K562 (cell line): ENCODE data around the gene TRAF1. TPM values are rescaled to one million over a fixed set of nuclear protein-coding genes. Genes with fewer than 3 reads are reported as not detected.

Source experiments
- ATAC-seq: fragments of 200-7000 bp; cut with Tn5 transposase; 3 replicates; pipeline ENCODE4 v1.9.1; 2020; ENCODE audit warnings: moderate library complexity
- BruUV-seq: library from RNA; stranded (reverse); fragments of 400-500 nt; replicated peaks from 2 replicates; lab custom pipeline; 2021; lab: Mats Ljungman, UMichigan
- CTCF ChIA-PET: fragments of 300-600 bp; formaldehyde crosslinking; extraction: SDS; loops from one replicate; lab custom pipeline; 2021; ENCODE audit warnings: low intra/inter-chr PET ratio; lab: Yijun Ruan, JAX
- POLR2A ChIA-PET: fragments of 300-600, 350-650 bp; sonication (Branson Sonifier 250); formaldehyde crosslinking; extraction: SDS; loops from one replicate; lab custom pipeline; 2021; ENCODE audit warnings: antibody characterized with exemption, inconsistent platforms; lab: Yijun Ruan, JAX
- DNase-seq, 4 experiments: peaks; one replicate each; pipeline versions ENCODE4 v3.0.0 to v3.0.0-alpha.2; 2011 to 2018; ENCODE audit warnings: low spot score in 3 of 4, mixed read lengths in 3 of 4; ENCODE audit errors: extremely low read depth in 1 of 4
- FAIRE-seq: peaks from 2 replicates; lab custom pipeline; 2011; peaks lifted over from hg19 to GRCh38; lab: Jason Lieb, UNC
- H2AFZ ChIP-seq: 2 replicates; pipeline ENCODE4 v1.6.0; 2011; ENCODE audit warnings: low read depth, low read length, control low read depth, inconsistent platforms
- H3K27ac ChIP-seq: fragments of 200-600 bp; 3 replicates; pipeline ENCODE4 v1.8.0; 2011; ENCODE audit warnings: low read depth, mild to moderate bottlenecking, control low read depth, inconsistent platforms, low read length, moderate library complexity, mixed read lengths; ENCODE audit errors: extremely low read depth
- H3K27me3 ChIP-seq, 2 experiments: fragments of 300-600 bp in 1 of 2; 2 replicates in 1 of 2; 3 replicates in 1 of 2; pipeline versions ENCODE4 v1.6.0 to v1.8.0; 2011; ENCODE audit warnings: inconsistent platforms in 2 of 2, low read length in 2 of 2, mild to moderate bottlenecking in 1 of 2, mixed read lengths in 1 of 2, moderate library complexity in 1 of 2; ENCODE audit not compliant: control insufficient read depth in 2 of 2, insufficient read depth in 2 of 2
- H3K36me3 ChIP-seq: fragments of 300-600 bp; 3 replicates; pipeline ENCODE4 v1.8.0; 2011; ENCODE audit warnings: mild to moderate bottlenecking, low read length, inconsistent platforms; ENCODE audit not compliant: control insufficient read depth, insufficient read depth
- H3K4me1 ChIP-seq, 2 experiments: fragments of 200-600 bp in 1 of 2; replicated peaks in 1 of 2; 2 replicates in 1 of 2; 3 replicates in 1 of 2; pipeline versions ENCODE4 v1.5.1 to v1.8.0; 2011; ENCODE audit warnings: inconsistent platforms in 2 of 2, low read length in 2 of 2, mild to moderate bottlenecking in 1 of 2, mixed read lengths in 1 of 2, moderate library complexity in 1 of 2; ENCODE audit not compliant: control insufficient read depth in 2 of 2, insufficient read depth in 2 of 2
- H3K4me2 ChIP-seq: 2 replicates; pipeline ENCODE4 v1.6.1; 2011; ENCODE audit warnings: low read length, control low read depth, inconsistent platforms, mixed read lengths; ENCODE audit not compliant: insufficient read depth
- H3K4me3 ChIP-seq: fragments of 200-600 bp; sonication (generic), shearing (Covaris generic); 2 replicates; pipeline ENCODE4 v1.5.1; 2016; ENCODE audit warnings: control low read depth, inconsistent platforms
- H3K79me2 ChIP-seq: fragments of 200-600 bp; 3 replicates; pipeline ENCODE4 v1.8.0; 2011; ENCODE audit warnings: low read length, inconsistent platforms; ENCODE audit not compliant: control insufficient read depth, insufficient read depth
- H3K9ac ChIP-seq, 2 experiments: 2 replicates each; pipeline versions ENCODE4 v1.6.0 to v1.6.1; 2011; ENCODE audit warnings: low read depth in 2 of 2, low read length in 2 of 2, control low read depth in 1 of 2, inconsistent platforms in 1 of 2, mild to moderate bottlenecking in 1 of 2, mixed read lengths in 1 of 2; ENCODE audit not compliant: insufficient read depth in 1 of 2
- H3K9me1 ChIP-seq: one replicate; pipeline ENCODE4 v1.6.0; 2011; ENCODE audit warnings: inconsistent platforms, mild to moderate bottlenecking, low read length, moderate library complexity; ENCODE audit not compliant: control insufficient read depth, insufficient read depth
- H3K9me3 ChIP-seq: replicated peaks from 2 replicates; pipeline ENCODE4 v1.5.1; 2011; ENCODE audit warnings: low read depth, low read length, inconsistent platforms; ENCODE audit not compliant: control insufficient read depth, insufficient read depth
- H4K20me1 ChIP-seq: replicated peaks from 2 replicates; pipeline ENCODE4 v1.6.1; 2011; ENCODE audit warnings: low read length, inconsistent platforms, mixed read lengths; ENCODE audit not compliant: control insufficient read depth, insufficient read depth
- ATF3 ChIP-seq, 2 experiments: fragments of 450-650 bp in 1 of 2; sonication (generic) in 1 of 2; formaldehyde crosslinking in 1 of 2; IDR thresholded peaks in 1 of 2; conservative IDR thresholded peaks in 1 of 2; 2 replicates each; pipeline versions ENCODE4 v1.6.1 to v1.8.1; 2016 to 2023; ENCODE audit warnings: mild to moderate bottlenecking in 2 of 2, moderate library complexity in 2 of 2, inconsistent platforms in 1 of 2, missing genetic modification reagents in 1 of 2
- BHLHE40 ChIP-seq: IDR thresholded peaks from 2 replicates; pipeline ENCODE4 v1.6.1; 2011; ENCODE audit warnings: low read length, improper control_type of control experiment
- BRD4 ChIP-seq: fragments of 200-600 bp; sonication (generic); IDR thresholded peaks from 2 replicates; pipeline ENCODE4 v1.6.1; 2017; ENCODE audit warnings: inconsistent platforms
- CHD2 ChIP-seq: IDR thresholded peaks from 2 replicates; pipeline ENCODE4 v1.6.1; 2011; ENCODE audit warnings: low read depth, low read length
- CTCF ChIP-seq, 3 experiments: IDR thresholded peaks in 2 of 3; conservative IDR thresholded peaks in 1 of 3; 2 replicates each; pipeline ENCODE4 v1.5.1; 2011 to 2012; ENCODE audit warnings: low read length in 3 of 3, mild to moderate bottlenecking in 3 of 3, control low read depth in 2 of 3, improper control_type of control experiment in 1 of 3, inconsistent platforms in 1 of 3, low read depth in 1 of 3, mixed read lengths in 1 of 3, moderate library complexity in 1 of 3; ENCODE audit not compliant: insufficient read depth in 2 of 3
- GTF2F1 ChIP-seq: IDR thresholded peaks from 2 replicates; pipeline ENCODE4 v1.6.1; 2011; ENCODE audit warnings: low read depth, low read length, improper control_type of control experiment
- JUND ChIP-seq, 2 experiments: IDR thresholded peaks; 2 replicates in 1 of 2; 3 replicates in 1 of 2; pipeline ENCODE4 v1.6.1; 2011; ENCODE audit warnings: borderline replicate concordance in 2 of 2, low read depth in 2 of 2, low read length in 2 of 2, improper control_type of control experiment in 1 of 2, missing biosample characterization in 1 of 2, missing genetic modification characterization in 1 of 2, missing genetic modification reagents in 1 of 2
- MAFK ChIP-seq: IDR thresholded peaks from 2 replicates; pipeline ENCODE4 v1.6.1; 2011; ENCODE audit warnings: low read length, improper control_type of control experiment
- RAD21 ChIP-seq, 2 experiments: fragments of 250-450 bp in 1 of 2; fragments of 450-650 bp in 1 of 2; sonication (Bioruptor Pico) in 1 of 2; formaldehyde crosslinking in 1 of 2; IDR thresholded peaks in 1 of 2; conservative IDR thresholded peaks in 1 of 2; 2 replicates each; pipeline versions ENCODE4 v1.4.0 to v1.8.0; 2020 to 2022; ENCODE audit warnings: mild to moderate bottlenecking in 2 of 2, moderate library complexity in 1 of 2
- RCOR1 ChIP-seq, 2 experiments: IDR thresholded peaks; 2 replicates each; pipeline ENCODE4 v1.6.1; 2012; ENCODE audit warnings: low read depth in 2 of 2, low read length in 2 of 2, borderline replicate concordance in 1 of 2, improper control_type of control experiment in 1 of 2
- SMC3 ChIP-seq: conservative IDR thresholded peaks from 2 replicates; pipeline ENCODE4 v1.6.1; 2011; ENCODE audit warnings: low read depth, low read length, improper control_type of control experiment; ENCODE audit not compliant: insufficient read depth
- ZNF354B ChIP-seq: fragments of 250-450 bp; sonication (Bioruptor Pico); IDR thresholded peaks from 2 replicates; pipeline ENCODE4 v1.4.0; 2020
- ZNF384 ChIP-seq: IDR thresholded peaks from 2 replicates; pipeline ENCODE4 v1.6.1; 2012; ENCODE audit warnings: low read depth, low read length, improper control_type of control experiment
- WGBS: fragments of 100-300 bp; shearing (Covaris generic); methylation state at CpG from one replicate; pipeline ENCODE4 v1.1.6; 2016; ENCODE audit warnings: low coverage, mixed read lengths; ENCODE audit not compliant: insufficient coverage; ENCODE audit errors: missing lambda C conversion rate; 5-methylcytosine and 5-hydroxymethylcytosine counted together
- in situ Hi-C: fragments of 300-500 bp; cut with MboI; formaldehyde crosslinking; loops from 4 replicates; pipeline ENCODE4 v1.15.0; 2018; ENCODE audit warnings: inconsistent platforms, mixed read lengths
- intact Hi-C: fragments of 100-400 bp; cut with micrococcal nuclease; formaldehyde crosslinking; loops from 2 replicates; pipeline ENCODE4 v1.14.2; 2022
- polyA plus RNA-seq, 8 experiments: library from polyadenylated mRNA; depleted of rRNA in 4 of 8; stranded (reverse) in 5 of 8; unstranded in 3 of 8; fragments of >200 nt; fragmentation: Nextera tagmentation in 2 of 8; fragmentation: Illumina TruSeq in 1 of 8; extraction: Ambion mirVana in 2 of 8; extraction: Trizol in 1 of 8; gene quantifications; 2 replicates each; pipeline versions ENCODE4 v1.2.1 to v1.2.3, GENCODE V29; 2011 to 2014; ENCODE audit warnings: inconsistent platforms in 1 of 8, missing spikeins in 1 of 8
- total RNA-seq, 7 experiments: library from RNA; depleted of rRNA in 6 of 7; stranded (reverse); fragments of >200 nt in 6 of 7; fragmentation: Illumina TruSeq in 2 of 7; extraction: Trizol in 2 of 7; gene quantifications; 2 replicates each; pipeline versions ENCODE4 v1.2.1 to v1.2.3, GENCODE V29; 2011 to 2021; ENCODE audit warnings: low replicate concordance in 1 of 7

TRAF1 gene
- total and polyA plus RNA-seq, 9 of the 15 experiments (the other 6 are each of a cell fraction or from before 2014, with no cell fraction given), result 0.01 to 1.1 (median 0.04) TPM; not detected in 2

- no peak for TF ChIP-seq RAD21 (CRISPR knock-in tag; conservative IDR thresholded peaks at IDR 0.05 in 1 of 2, IDR thresholded peaks at IDR 0.05 in 1 of 2)
Observed at GRCh38 chr9:120878188-120879130, 48.1 kb downstream of the TRAF1 start (continued).

- intact Hi-C loops, result loop anchor here (1.0 to 10.0 kb wide), 5 partner anchors 8 to 197 kb away; partner anchors contain the start of genes CNTRL and PSMD5
- H2AFZ ChIP-seq, result peak overlapping the region; percentile 77
- H3K79me2 ChIP-seq, result peaks cover 56% of the 10 kb centered on the region
- H3K4me1 ChIP-seq, result peaks cover 49 to 51% of the 10 kb centered on the region in 2 experiments
- in situ Hi-C loops, result no loop called here
- peak overlapping the region; percentile 94 for H3K27ac ChIP-seq
- H3K27me3 ChIP-seq, result no peaks in the 10 kb centered on the region; a peak in 1 of 5 replicates
- no peaks in the 10 kb centered on the region for H3K9me3 ChIP-seq
- FAIRE-seq (peak; percentile 73), DNase-seq (peak; percentile 98 to 100 (median 100)), ATAC-seq (peak; percentile 69)
- peaks cover 44% of the 10 kb centered on the region for H3K36me3 ChIP-seq
- no peaks in the 10 kb centered on the region for H4K20me1 ChIP-seq
- ChIA-PET CTCF (interaction anchor here (0.6 to 0.7 kb wide), 2 partner anchors 19 to 40 kb away, joined by 3 to 4 read pairs; no protein-coding TSS in a partner anchor), POLR2A (interaction anchor here (0.5 to 15.5 kb wide), 10 partner anchors 8 to 67 kb away, joined by 3 to 464 read pairs (median 5); partner anchors contain the start of gene PSMD5)
- H3K9me1 ChIP-seq, result no peaks in the 10 kb centered on the region
- peak overlapping the region; percentile 89 to 98 for H3K9ac ChIP-seq
- H3K4me2 ChIP-seq, result peak overlapping the region; percentile 98
- H3K4me3 ChIP-seq, result peak overlapping the region; percentile 56
- BruUV-seq, result no TSS peak
- 1% methylated on average over 46 of the region's 63 CpGs for WGBS
- TF ChIP-seq CTCF (IDR thresholded peaks at IDR 0.05 in 2 of 3, conservative IDR thresholded peaks at IDR 0.05 in 1 of 3; ENCODE audit: insufficient read depth in 2 of 3, low read depth in 1 of 3, low read length in 3 of 3) (peak in 1 of 3 experiments; percentile 57; a peak in 2 of 6 replicates), CHD2 (peak; percentile 34), MAFK (peak; percentile 14; the same call in 1 of the 2 replicates), RCOR1 (IDR thresholded peaks at IDR 0.05; ENCODE audit: borderline replicate concordance in 1 of 2, low read depth in 2 of 2, low read length in 2 of 2) (peak; percentile 52 to 81; a peak in 3 of 4 replicates), SMC3 (peak; percentile 63), GTF2F1 (peak; percentile 85), JUND (IDR thresholded peaks at IDR 0.05; ENCODE audit: borderline replicate concordance, low read depth, low read length) (peak; percentile 34), JUND (tag; IDR thresholded peaks at IDR 0.05; ENCODE audit: borderline replicate concordance, low read depth, low read length) (no peak), BHLHE40 (peak; percentile 90), ZNF384 (peak; percentile 38; the same call in 1 of the 2 replicates), ZNF354B (CRISPR knock-in tag) (no peak), ATF3 (IDR thresholded peaks at IDR 0.05) (no peak), ATF3 (CRISPR knock-in tag; conservative IDR thresholded peaks at IDR 0.05) (peak; percentile 92), BRD4 (no peak)
Observed at GRCh38 chr9:120877276-120878034, 49.1 kb downstream of the TRAF1 start.
